GM23338 (cell line): Measurements from ENCODE around the gene FYN. TPM values are rescaled to one million over a fixed set of nuclear protein-coding genes. Genes with fewer than 3 reads are reported as not detected.

Experiments
- ATAC-seq: fragments of 200-7000 bp; cut with Tn5 transposase; 3 replicates; pipeline ENCODE4 v1.9.1; 2020
- DNase-seq: peaks from one replicate; pipeline ENCODE4 v3.0.0-alpha.2; 2015; ENCODE audit warnings: low spot score
- H2AFZ ChIP-seq: fragments of 200-600 bp; sonication (generic); 2 replicates; pipeline ENCODE4 v1.8.0; 2016; ENCODE audit warnings: antibody characterized with exemption, mild to moderate bottlenecking, moderate library complexity
- H3F3A ChIP-seq: fragments of 200-600 bp; sonication (generic); replicated peaks from 2 replicates; pipeline ENCODE4 v1.8.0; 2017; ENCODE audit warnings: antibody characterized with exemption, mixed run types, low read depth
- H3K27ac ChIP-seq: fragments of 200-600 bp; sonication (generic); 2 replicates; pipeline ENCODE4 v1.6.1; 2016; ENCODE audit warnings: low read depth
- H3K27me3 ChIP-seq: fragments of 200-600 bp; sonication (generic); 2 replicates; pipeline ENCODE4 v1.8.0; 2016; ENCODE audit warnings: mild to moderate bottlenecking, mixed run types, moderate library complexity; ENCODE audit not compliant: insufficient read depth
- H3K36me3 ChIP-seq: fragments of 200-600 bp; sonication (generic); 2 replicates; pipeline ENCODE4 v1.8.0; 2016; ENCODE audit warnings: mild to moderate bottlenecking; ENCODE audit not compliant: insufficient read depth
- H3K4me1 ChIP-seq: fragments of 200-600 bp; sonication (generic); 2 replicates; pipeline ENCODE4 v1.8.0; 2016; ENCODE audit warnings: mild to moderate bottlenecking, moderate library complexity; ENCODE audit not compliant: insufficient read depth
- H3K4me2 ChIP-seq: fragments of 200-600 bp; sonication (generic); 2 replicates; pipeline ENCODE4 v1.7.1; 2017; ENCODE audit warnings: mixed run types
- H3K4me3 ChIP-seq: fragments of 200-600 bp; sonication (generic); 2 replicates; pipeline ENCODE4 v1.6.1; 2016; ENCODE audit warnings: mixed run types
- H3K79me2 ChIP-seq: fragments of 200-600 bp; sonication (generic); replicated peaks from 2 replicates; pipeline ENCODE4 v1.8.0; 2017; ENCODE audit warnings: mild to moderate bottlenecking; ENCODE audit not compliant: insufficient read depth
- H3K9me2 ChIP-seq: fragments of 200-600 bp; sonication (generic); 2 replicates; pipeline ENCODE4 v1.8.0; 2017; ENCODE audit not compliant: insufficient read depth
- H4K20me1 ChIP-seq: fragments of 200-600 bp; sonication (generic); replicated peaks from 2 replicates; pipeline ENCODE4 v1.8.0; 2017; ENCODE audit warnings: mild to moderate bottlenecking; ENCODE audit not compliant: insufficient read depth
- H3K27ac Mint-ChIP-seq: 2 replicates; pipeline ENCODE4 v1.8.0; 2020; ENCODE audit warnings: inconsistent platforms, mild to moderate bottlenecking, moderate library complexity, mixed read lengths
- H3K27me3 Mint-ChIP-seq: 3 replicates; pipeline ENCODE4 v1.8.0; 2022; ENCODE audit warnings: low read depth, mild to moderate bottlenecking, moderate library complexity, mixed read lengths, inconsistent platforms; ENCODE audit not compliant: insufficient read depth, poor library complexity
- H3K36me3 Mint-ChIP-seq: 3 replicates; pipeline ENCODE4 v1.8.0; 2021; ENCODE audit warnings: low read depth, mild to moderate bottlenecking, inconsistent platforms, moderate library complexity, mixed read lengths
- H3K4me1 Mint-ChIP-seq: 3 replicates; pipeline ENCODE4 v1.8.0; 2020; ENCODE audit warnings: mild to moderate bottlenecking, inconsistent platforms, mixed read lengths
- H3K4me3 Mint-ChIP-seq: 3 replicates; pipeline ENCODE4 v1.8.0; 2021; ENCODE audit warnings: moderate library complexity, mild to moderate bottlenecking, inconsistent platforms, mixed read lengths
- H3K9me3 Mint-ChIP-seq: 3 replicates; pipeline ENCODE4 v1.8.0; 2020; ENCODE audit warnings: moderate library complexity, mild to moderate bottlenecking, inconsistent platforms, mixed read lengths
- CREB1 ChIP-seq: fragments of 250-450 bp; sonication (Bioruptor Pico); IDR thresholded peaks from 2 replicates; pipeline ENCODE4 v1.5.0; 2020; ENCODE audit warnings: low read depth, mild to moderate bottlenecking, moderate library complexity
- REST ChIP-seq: IDR thresholded peaks from one replicate; pipeline ENCODE4 v1.6.1; 2018; ENCODE audit warnings: antibody characterized with exemption; ENCODE audit not compliant: unreplicated experiment
- ZNF114 ChIP-seq: fragments of 250-450 bp; sonication (Bioruptor Pico); IDR thresholded peaks from 2 replicates; pipeline ENCODE4 v1.5.0; 2020; ENCODE audit warnings: mild to moderate bottlenecking, moderate library complexity
- polyA plus RNA-seq: library from polyadenylated mRNA; unstranded; fragments of >200 nt; fragmentation: Nextera tagmentation; extraction: Ambion mirVana; gene quantifications from 2 replicates; pipeline ENCODE4 v1.2.1, GENCODE V29; 2016
- total RNA-seq: library from RNA; depleted of rRNA; stranded (reverse); fragments of >200 nt; shearing (Covaris generic); gene quantifications from 2 replicates; pipeline ENCODE4 v1.2.3, GENCODE V29; 2014
- TF ChIP-seq, protein P1 (sequence below): fragments of 250-450 bp; sonication (Bioruptor Pico); IDR thresholded peaks from 2 replicates; pipeline ENCODE4 v1.5.0; 2020; ENCODE audit warnings: mild to moderate bottlenecking, moderate library complexity

Gene FYN
- total and polyA plus RNA-seq, 2 experiments from 2014 or later, result 46.8 to 143 TPM

GRCh38 chr6:111837641-111838500 is 35.4 kb downstream of the FYN start (continued):
- TF ChIP-seq, protein P1, sequence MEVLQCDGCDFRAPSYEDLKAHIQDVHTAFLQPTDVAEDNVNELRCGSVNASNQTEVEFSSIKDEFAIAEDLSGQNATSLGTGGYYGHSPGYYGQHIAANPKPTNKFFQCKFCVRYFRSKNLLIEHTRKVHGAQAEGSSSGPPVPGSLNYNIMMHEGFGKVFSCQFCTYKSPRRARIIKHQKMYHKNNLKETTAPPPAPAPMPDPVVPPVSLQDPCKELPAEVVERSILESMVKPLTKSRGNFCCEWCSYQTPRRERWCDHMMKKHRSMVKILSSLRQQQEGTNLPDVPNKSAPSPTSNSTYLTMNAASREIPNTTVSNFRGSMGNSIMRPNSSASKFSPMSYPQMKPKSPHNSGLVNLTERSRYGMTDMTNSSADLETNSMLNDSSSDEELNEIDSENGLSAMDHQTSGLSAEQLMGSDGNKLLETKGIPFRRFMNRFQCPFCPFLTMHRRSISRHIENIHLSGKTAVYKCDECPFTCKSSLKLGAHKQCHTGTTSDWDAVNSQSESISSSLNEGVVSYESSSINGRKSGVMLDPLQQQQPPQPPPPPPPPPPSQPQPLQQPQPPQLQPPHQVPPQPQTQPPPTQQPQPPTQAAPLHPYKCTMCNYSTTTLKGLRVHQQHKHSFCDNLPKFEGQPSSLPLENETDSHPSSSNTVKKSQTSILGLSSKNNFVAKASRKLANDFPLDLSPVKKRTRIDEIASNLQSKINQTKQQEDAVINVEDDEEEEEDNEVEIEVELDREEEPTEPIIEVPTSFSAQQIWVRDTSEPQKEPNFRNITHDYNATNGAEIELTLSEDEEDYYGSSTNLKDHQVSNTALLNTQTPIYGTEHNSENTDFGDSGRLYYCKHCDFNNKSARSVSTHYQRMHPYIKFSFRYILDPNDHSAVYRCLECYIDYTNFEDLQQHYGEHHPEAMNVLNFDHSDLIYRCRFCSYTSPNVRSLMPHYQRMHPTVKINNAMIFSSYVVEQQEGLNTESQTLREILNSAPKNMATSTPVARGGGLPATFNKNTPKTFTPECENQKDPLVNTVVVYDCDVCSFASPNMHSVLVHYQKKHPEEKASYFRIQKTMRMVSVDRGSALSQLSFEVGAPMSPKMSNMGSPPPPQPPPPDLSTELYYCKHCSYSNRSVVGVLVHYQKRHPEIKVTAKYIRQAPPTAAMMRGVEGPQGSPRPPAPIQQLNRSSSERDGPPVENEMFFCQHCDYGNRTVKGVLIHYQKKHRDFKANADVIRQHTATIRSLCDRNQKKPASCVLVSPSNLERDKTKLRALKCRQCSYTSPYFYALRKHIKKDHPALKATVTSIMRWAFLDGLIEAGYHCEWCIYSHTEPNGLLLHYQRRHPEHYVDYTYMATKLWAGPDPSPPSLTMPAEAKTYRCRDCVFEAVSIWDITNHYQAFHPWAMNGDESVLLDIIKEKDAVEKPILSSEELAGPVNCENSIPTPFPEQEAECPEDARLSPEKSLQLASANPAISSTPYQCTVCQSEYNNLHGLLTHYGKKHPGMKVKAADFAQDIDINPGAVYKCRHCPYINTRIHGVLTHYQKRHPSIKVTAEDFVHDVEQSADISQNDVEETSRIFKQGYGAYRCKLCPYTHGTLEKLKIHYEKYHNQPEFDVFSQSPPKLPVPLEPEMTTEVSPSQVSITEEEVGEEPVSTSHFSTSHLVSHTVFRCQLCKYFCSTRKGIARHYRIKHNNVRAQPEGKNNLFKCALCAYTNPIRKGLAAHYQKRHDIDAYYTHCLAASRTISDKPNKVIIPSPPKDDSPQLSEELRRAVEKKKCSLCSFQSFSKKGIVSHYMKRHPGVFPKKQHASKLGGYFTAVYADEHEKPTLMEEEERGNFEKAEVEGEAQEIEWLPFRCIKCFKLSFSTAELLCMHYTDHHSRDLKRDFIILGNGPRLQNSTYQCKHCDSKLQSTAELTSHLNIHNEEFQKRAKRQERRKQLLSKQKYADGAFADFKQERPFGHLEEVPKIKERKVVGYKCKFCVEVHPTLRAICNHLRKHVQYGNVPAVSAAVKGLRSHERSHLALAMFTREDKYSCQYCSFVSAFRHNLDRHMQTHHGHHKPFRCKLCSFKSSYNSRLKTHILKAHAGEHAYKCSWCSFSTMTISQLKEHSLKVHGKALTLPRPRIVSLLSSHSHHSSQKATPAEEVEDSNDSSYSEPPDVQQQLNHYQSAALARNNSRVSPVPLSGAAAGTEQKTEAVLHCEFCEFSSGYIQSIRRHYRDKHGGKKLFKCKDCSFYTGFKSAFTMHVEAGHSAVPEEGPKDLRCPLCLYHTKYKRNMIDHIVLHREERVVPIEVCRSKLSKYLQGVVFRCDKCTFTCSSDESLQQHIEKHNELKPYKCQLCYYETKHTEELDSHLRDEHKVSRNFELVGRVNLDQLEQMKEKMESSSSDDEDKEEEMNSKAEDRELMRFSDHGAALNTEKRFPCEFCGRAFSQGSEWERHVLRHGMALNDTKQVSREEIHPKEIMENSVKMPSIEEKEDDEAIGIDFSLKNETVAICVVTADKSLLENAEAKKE (CRISPR knock-in tag), result no peak

- H3K79me2 ChIP-seq, result peaks cover 26% of the 10 kb centered on the region
- H3K27me3 ChIP-seq, result no peaks in the 10 kb centered on the region
- no peak overlapping the region for H3K27ac ChIP-seq
- peaks cover 4% of the 10 kb centered on the region for H3K27me3 Mint-ChIP-seq
- peaks cover 22% of the 10 kb centered on the region for H3K4me1 Mint-ChIP-seq
- H3K36me3 ChIP-seq, result no peaks in the 10 kb centered on the region
- no peaks in the 10 kb centered on the region for H3K9me3 Mint-ChIP-seq
- H4K20me1 ChIP-seq, result no peaks in the 10 kb centered on the region
- H3F3A ChIP-seq, result no peaks in the 10 kb centered on the region
- no peaks in the 10 kb centered on the region for H3K9me2 ChIP-seq
- ATAC-seq (no peak), DNase-seq (no peak)
- H3K4me1 ChIP-seq, result peaks cover under 1% of the 10 kb centered on the region
- H3K36me3 Mint-ChIP-seq, result peaks cover 3% of the 10 kb centered on the region; the same call in 1 of the 3 replicates
- H3K4me3 Mint-ChIP-seq, result no peak overlapping the region
- H3K4me3 ChIP-seq, result no peak overlapping the region
- no peak overlapping the region for H3K27ac Mint-ChIP-seq
- H3K4me2 ChIP-seq, result no peak overlapping the region
- no peak overlapping the region for H2AFZ ChIP-seq
- no peak for TF ChIP-seq ZNF114 (CRISPR knock-in tag)
- no peak for TF ChIP-seq REST
- TF ChIP-seq CREB1 (CRISPR knock-in tag), result no peak
- TF ChIP-seq, protein P1 (CRISPR knock-in tag), result no peak
These were observed 36.2 kb downstream of the FYN start for GRCh38 chr6:111837007-111837406.
